SK-N-SH treated with all-trans-retinoic acid at 6 μM for 48 hours (cell line): ENCODE measurements around the gene OSBPL3.
A peak's percentile ranks its signal among the peaks of the same experiment; 100 is the strongest.

Source experiments
- ATAC-seq: fragments of 200-7000 bp; cut with Tn5 transposase; 3 replicates; pipeline ENCODE4 v1.9.1; 2020; ENCODE audit warnings: mild to moderate bottlenecking, moderate library complexity
- ARNTL ChIP-seq: fragments of 450-650 bp; formaldehyde crosslinking; IDR thresholded peaks from 2 replicates; pipeline ENCODE4 v1.5.0; 2020; ENCODE audit warnings: low read depth, mild to moderate bottlenecking, moderate library complexity, borderline replicate concordance
- BACH2 ChIP-seq: fragments of 250-450 bp; sonication (Bioruptor Pico); IDR thresholded peaks from 2 replicates; pipeline ENCODE4 v1.9.0; 2021; ENCODE audit warnings: mild to moderate bottlenecking, borderline replicate concordance
- CSDC2 ChIP-seq: fragments of 250-450 bp; sonication (Bioruptor Pico); IDR thresholded peaks from 2 replicates; pipeline ENCODE4 v1.5.0; 2020; ENCODE audit warnings: mild to moderate bottlenecking, moderate library complexity
- ESRRG ChIP-seq: fragments of 250-450 bp; sonication (Bioruptor Pico); IDR thresholded peaks from 2 replicates; pipeline ENCODE4 v1.6.1; 2021; ENCODE audit warnings: mild to moderate bottlenecking
- GLIS3 ChIP-seq: fragments of 250-450 bp; sonication (Bioruptor Pico); IDR thresholded peaks from 2 replicates; pipeline ENCODE4 v1.5.0; 2020; ENCODE audit warnings: mild to moderate bottlenecking, moderate library complexity
- ISL1 ChIP-seq: fragments of 250-450 bp; sonication (Bioruptor Pico); IDR thresholded peaks from 2 replicates; pipeline ENCODE4 v2.1.2; 2022; ENCODE audit warnings: mild to moderate bottlenecking, moderate library complexity
- OSR1 ChIP-seq: fragments of 250-450 bp; sonication (Bioruptor Pico); IDR thresholded peaks from 2 replicates; pipeline ENCODE4 v1.8.0; 2022; ENCODE audit warnings: moderate library complexity, mild to moderate bottlenecking, inconsistent platforms
- PPARA ChIP-seq: fragments of 250-450 bp; sonication (Bioruptor Pico); IDR thresholded peaks from 2 replicates; pipeline ENCODE4 v1.5.0; 2020; ENCODE audit warnings: mild to moderate bottlenecking, borderline replicate concordance
- RARB ChIP-seq: fragments of 250-450 bp; sonication (Bioruptor Pico); IDR thresholded peaks from 2 replicates; pipeline ENCODE4 v1.8.0; 2021; ENCODE audit warnings: mild to moderate bottlenecking, moderate library complexity
- SNAI2 ChIP-seq: fragments of 250-450 bp; sonication (Bioruptor Pico); IDR thresholded peaks from 2 replicates; pipeline ENCODE4 v1.5.0; 2020; ENCODE audit warnings: mild to moderate bottlenecking, moderate library complexity
- TCF4 ChIP-seq: fragments of 250-450 bp; sonication (Bioruptor Pico); IDR thresholded peaks from 2 replicates; pipeline ENCODE4 v1.8.0; 2021; ENCODE audit warnings: mild to moderate bottlenecking, moderate library complexity, borderline replicate concordance
- TOX ChIP-seq: fragments of 250-450 bp; sonication (Bioruptor Pico); IDR thresholded peaks from 2 replicates; pipeline ENCODE4 v1.8.0; 2021; ENCODE audit warnings: mild to moderate bottlenecking, moderate library complexity, borderline replicate concordance
- ZFP3 ChIP-seq: fragments of 250-450 bp; sonication (Bioruptor Pico); IDR thresholded peaks from 2 replicates; pipeline ENCODE4 v1.5.0; 2020; ENCODE audit warnings: mild to moderate bottlenecking, moderate library complexity
- ZFP30 ChIP-seq: fragments of 450-650 bp; formaldehyde crosslinking; IDR thresholded peaks from 2 replicates; pipeline ENCODE4 v1.5.0; 2022; ENCODE audit warnings: mild to moderate bottlenecking, moderate library complexity
- ZNF565 ChIP-seq: fragments of 450-650 bp; formaldehyde crosslinking; conservative IDR thresholded peaks from 2 replicates; pipeline ENCODE4 v1.5.0; 2020; ENCODE audit warnings: low read depth, mild to moderate bottlenecking, moderate library complexity
- ZNF70 ChIP-seq: fragments of 450-650 bp; formaldehyde crosslinking; IDR thresholded peaks from 2 replicates; pipeline ENCODE4 v1.5.0; 2020; ENCODE audit warnings: mild to moderate bottlenecking, moderate library complexity
- ZNF8 ChIP-seq: fragments of 450-650 bp; formaldehyde crosslinking; IDR thresholded peaks from 2 replicates; pipeline ENCODE4 v1.5.0; 2020; ENCODE audit warnings: mild to moderate bottlenecking, moderate library complexity
- TF ChIP-seq, protein P1 (sequence below): fragments of 250-450 bp; sonication (Bioruptor Pico); IDR thresholded peaks from 2 replicates; pipeline ENCODE4 v1.5.0; 2020; ENCODE audit warnings: mild to moderate bottlenecking, moderate library complexity
- TF ChIP-seq, protein P2 (sequence below): fragments of 250-450 bp; sonication (Bioruptor Pico); IDR thresholded peaks from 2 replicates; pipeline ENCODE4 v1.8.0; 2020; ENCODE audit warnings: mild to moderate bottlenecking, moderate library complexity, borderline replicate concordance
- TF ChIP-seq, protein P3 (sequence below): fragments of 250-450 bp; sonication (Bioruptor Pico); IDR thresholded peaks from 2 replicates; pipeline ENCODE4 v1.5.1; 2021; ENCODE audit warnings: mild to moderate bottlenecking, moderate library complexity
- TF ChIP-seq, protein P4 (sequence below): fragments of 250-450 bp; sonication (Bioruptor Pico); IDR thresholded peaks from 2 replicates; pipeline ENCODE4 v1.8.0; 2021; ENCODE audit warnings: low read depth, mild to moderate bottlenecking, moderate library complexity, borderline replicate concordance
- TF ChIP-seq, protein P5 (sequence below): fragments of 250-450 bp; sonication (Bioruptor Pico); IDR thresholded peaks from 2 replicates; pipeline ENCODE4 v1.5.1; 2020; ENCODE audit warnings: low read depth, mild to moderate bottlenecking, moderate library complexity

Gene OSBPL3

DNA sequence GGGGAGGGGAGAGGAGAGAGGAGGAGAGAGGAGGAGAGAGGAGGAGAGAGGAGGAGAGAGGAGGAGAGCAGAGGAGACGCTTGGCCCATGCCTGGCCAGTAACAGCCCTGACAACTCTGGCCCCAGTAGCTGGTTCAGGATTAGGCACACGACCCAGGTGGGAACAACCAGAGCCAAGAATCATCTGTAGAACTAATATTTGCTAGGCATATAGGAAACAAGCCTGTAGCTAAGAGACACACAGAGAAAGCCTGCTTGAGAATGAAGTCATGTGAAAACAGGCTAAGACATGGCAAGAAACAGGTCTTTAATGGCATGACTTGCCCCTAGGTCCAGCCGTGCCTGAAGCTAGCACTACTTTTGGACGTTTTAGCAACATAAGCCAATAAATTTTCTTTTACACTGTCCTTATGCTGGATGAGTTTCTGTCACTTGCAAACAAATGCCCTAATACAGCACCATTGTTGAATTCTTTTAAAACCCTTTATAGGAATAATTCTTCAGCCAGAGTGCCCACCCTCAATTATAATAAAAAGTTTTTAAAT lies 17.5 kb downstream of the OSBPL3 start:
- TF ChIP-seq GLIS3 (CRISPR knock-in tag): no peak
- no peak for TF ChIP-seq RARB (CRISPR knock-in tag)
- no peak for TF ChIP-seq ZNF565 (CRISPR knock-in tag)
- TF ChIP-seq, protein P1, sequence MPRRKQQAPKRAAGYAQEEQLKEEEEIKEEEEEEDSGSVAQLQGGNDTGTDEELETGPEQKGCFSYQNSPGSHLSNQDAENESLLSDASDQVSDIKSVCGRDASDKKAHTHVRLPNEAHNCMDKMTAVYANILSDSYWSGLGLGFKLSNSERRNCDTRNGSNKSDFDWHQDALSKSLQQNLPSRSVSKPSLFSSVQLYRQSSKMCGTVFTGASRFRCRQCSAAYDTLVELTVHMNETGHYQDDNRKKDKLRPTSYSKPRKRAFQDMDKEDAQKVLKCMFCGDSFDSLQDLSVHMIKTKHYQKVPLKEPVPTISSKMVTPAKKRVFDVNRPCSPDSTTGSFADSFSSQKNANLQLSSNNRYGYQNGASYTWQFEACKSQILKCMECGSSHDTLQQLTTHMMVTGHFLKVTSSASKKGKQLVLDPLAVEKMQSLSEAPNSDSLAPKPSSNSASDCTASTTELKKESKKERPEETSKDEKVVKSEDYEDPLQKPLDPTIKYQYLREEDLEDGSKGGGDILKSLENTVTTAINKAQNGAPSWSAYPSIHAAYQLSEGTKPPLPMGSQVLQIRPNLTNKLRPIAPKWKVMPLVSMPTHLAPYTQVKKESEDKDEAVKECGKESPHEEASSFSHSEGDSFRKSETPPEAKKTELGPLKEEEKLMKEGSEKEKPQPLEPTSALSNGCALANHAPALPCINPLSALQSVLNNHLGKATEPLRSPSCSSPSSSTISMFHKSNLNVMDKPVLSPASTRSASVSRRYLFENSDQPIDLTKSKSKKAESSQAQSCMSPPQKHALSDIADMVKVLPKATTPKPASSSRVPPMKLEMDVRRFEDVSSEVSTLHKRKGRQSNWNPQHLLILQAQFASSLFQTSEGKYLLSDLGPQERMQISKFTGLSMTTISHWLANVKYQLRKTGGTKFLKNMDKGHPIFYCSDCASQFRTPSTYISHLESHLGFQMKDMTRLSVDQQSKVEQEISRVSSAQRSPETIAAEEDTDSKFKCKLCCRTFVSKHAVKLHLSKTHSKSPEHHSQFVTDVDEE (CRISPR knock-in tag): no peak
- TF ChIP-seq ZNF70: no peak
- no peak for TF ChIP-seq BACH2 (CRISPR knock-in tag)
- no peak for TF ChIP-seq TOX (CRISPR knock-in tag)
- ATAC-seq: no peak

DNA sequence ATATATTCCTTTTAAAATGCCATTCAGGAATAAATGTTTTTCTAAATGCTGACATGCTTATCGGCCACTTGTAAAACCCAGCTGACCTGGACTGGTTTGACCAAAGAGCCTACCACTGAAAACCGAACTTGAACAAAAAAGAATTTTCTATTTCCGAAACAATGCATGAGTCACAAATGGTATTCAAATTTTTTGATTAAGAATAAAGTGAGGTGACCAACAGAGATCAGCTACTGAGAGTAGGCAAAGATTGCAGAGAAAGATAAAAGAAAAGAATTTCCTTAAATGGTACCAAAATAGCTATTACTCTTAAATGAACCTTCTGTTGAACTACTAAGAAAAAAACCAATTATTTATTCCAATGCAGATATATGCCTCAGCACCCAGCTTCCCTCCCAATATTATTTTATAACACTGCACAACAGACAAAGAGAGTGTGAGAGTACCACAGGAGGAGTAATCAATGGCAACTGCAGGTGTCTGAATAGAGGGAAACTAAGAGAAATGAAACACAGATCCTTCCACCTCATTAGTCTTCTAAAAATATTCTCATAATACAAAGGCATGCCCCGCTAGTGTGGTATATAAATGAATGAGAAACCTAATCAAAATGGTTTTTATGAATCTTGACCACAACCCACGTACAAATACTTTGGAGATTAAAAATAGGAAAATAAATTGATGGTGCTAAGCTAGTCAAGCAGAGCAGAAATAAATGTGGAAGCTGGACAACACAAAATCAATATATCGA lies 20.1 kb downstream of the OSBPL3 start:
- TF ChIP-seq TOX (CRISPR knock-in tag) (no peak), RARB (CRISPR knock-in tag) (no peak), TCF4 (no peak), PPARA (CRISPR knock-in tag) (no peak), ARNTL (CRISPR knock-in tag) (no peak), ESRRG (CRISPR knock-in tag) (no peak), ZNF70 (no peak), ZNF8 (no peak), ZFP3 (CRISPR knock-in tag) (no peak)
- TF ChIP-seq, protein P2, sequence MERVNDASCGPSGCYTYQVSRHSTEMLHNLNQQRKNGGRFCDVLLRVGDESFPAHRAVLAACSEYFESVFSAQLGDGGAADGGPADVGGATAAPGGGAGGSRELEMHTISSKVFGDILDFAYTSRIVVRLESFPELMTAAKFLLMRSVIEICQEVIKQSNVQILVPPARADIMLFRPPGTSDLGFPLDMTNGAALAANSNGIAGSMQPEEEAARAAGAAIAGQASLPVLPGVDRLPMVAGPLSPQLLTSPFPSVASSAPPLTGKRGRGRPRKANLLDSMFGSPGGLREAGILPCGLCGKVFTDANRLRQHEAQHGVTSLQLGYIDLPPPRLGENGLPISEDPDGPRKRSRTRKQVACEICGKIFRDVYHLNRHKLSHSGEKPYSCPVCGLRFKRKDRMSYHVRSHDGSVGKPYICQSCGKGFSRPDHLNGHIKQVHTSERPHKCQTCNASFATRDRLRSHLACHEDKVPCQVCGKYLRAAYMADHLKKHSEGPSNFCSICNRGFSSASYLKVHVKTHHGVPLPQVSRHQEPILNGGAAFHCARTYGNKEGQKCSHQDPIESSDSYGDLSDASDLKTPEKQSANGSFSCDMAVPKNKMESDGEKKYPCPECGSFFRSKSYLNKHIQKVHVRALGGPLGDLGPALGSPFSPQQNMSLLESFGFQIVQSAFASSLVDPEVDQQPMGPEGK: no peak
- TF ChIP-seq, all 23 proteins: peak for 0
- ATAC-seq: peak; percentile 40

DNA sequence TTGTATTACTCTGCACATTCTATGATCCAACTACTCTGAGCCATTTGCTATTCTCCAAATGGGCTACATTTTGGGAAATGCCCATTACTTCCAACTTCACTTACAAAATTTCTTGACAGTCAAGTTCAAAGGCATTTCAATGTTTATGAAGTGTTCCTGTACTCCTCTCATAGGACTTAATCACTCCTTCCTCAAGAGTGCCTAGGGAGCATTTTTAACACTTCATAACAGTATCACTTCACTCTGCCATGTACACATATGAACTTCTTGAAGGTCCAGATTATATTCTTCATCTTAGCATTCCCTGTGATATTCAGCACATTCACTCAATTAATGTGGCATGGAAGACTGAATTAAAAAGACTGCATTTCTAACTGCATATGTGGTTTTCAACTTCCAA lies 21.6 kb downstream of the OSBPL3 start:
- ATAC-seq: no peak
- TF ChIP-seq RARB (CRISPR knock-in tag) (no peak), ISL1 (CRISPR knock-in tag) (no peak), ZNF565 (CRISPR knock-in tag) (no peak), TCF4 (no peak), ZFP30 (CRISPR knock-in tag) (no peak), OSR1 (CRISPR knock-in tag) (no peak), PPARA (CRISPR knock-in tag) (no peak), ZFP3 (CRISPR knock-in tag) (no peak), ZNF8 (no peak), ZNF70 (no peak), SNAI2 (no peak), ARNTL (CRISPR knock-in tag) (no peak), TOX (CRISPR knock-in tag) (no peak), CSDC2 (CRISPR knock-in tag) (no peak), GLIS3 (CRISPR knock-in tag) (no peak)
- TF ChIP-seq, protein P3, sequence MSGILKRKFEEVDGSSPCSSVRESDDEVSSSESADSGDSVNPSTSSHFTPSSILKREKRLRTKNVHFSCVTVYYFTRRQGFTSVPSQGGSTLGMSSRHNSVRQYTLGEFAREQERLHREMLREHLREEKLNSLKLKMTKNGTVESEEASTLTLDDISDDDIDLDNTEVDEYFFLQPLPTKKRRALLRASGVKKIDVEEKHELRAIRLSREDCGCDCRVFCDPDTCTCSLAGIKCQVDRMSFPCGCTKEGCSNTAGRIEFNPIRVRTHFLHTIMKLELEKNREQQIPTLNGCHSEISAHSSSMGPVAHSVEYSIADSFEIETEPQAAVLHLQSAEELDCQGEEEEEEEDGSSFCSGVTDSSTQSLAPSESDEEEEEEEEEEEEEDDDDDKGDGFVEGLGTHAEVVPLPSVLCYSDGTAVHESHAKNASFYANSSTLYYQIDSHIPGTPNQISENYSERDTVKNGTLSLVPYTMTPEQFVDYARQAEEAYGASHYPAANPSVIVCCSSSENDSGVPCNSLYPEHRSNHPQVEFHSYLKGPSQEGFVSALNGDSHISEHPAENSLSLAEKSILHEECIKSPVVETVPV (CRISPR knock-in tag): no peak
- TF ChIP-seq, protein P2: no peak
- TF ChIP-seq, protein P4, sequence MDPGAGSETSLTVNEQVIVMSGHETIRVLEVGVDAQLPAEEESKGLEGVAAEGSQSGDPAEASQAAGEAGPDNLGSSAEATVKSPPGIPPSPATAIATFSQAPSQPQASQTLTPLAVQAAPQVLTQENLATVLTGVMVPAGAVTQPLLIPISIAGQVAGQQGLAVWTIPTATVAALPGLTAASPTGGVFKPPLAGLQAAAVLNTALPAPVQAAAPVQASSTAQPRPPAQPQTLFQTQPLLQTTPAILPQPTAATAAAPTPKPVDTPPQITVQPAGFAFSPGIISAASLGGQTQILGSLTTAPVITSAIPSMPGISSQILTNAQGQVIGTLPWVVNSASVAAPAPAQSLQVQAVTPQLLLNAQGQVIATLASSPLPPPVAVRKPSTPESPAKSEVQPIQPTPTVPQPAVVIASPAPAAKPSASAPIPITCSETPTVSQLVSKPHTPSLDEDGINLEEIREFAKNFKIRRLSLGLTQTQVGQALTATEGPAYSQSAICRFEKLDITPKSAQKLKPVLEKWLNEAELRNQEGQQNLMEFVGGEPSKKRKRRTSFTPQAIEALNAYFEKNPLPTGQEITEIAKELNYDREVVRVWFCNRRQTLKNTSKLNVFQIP (CRISPR knock-in tag): no peak
- TF ChIP-seq, protein P5, sequence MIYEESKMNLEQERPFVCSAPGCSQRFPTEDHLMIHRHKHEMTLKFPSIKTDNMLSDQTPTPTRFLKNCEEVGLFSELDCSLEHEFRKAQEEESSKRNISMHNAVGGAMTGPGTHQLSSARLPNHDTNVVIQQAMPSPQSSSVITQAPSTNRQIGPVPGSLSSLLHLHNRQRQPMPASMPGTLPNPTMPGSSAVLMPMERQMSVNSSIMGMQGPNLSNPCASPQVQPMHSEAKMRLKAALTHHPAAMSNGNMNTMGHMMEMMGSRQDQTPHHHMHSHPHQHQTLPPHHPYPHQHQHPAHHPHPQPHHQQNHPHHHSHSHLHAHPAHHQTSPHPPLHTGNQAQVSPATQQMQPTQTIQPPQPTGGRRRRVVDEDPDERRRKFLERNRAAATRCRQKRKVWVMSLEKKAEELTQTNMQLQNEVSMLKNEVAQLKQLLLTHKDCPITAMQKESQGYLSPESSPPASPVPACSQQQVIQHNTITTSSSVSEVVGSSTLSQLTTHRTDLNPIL (CRISPR knock-in tag): no peak
- TF ChIP-seq, protein P1 (CRISPR knock-in tag): no peak
